SW 1271 (cell line): ENCODE measurements around the gene ABCE1.
A peak's percentile ranks its signal among the peaks of the same experiment; 100 is the strongest.

ENCODE experiments used
- DNase-seq, 2 experiments: peaks; one replicate each; lab custom pipeline; 2025; lab: John Stamatoyannopoulos, UW

The ABCE1 gene

GRCh38 chr4:145177511-145177905 lies 79.4 kb downstream of the ABCE1 start:
- no peak for DNase-seq

DNA sequence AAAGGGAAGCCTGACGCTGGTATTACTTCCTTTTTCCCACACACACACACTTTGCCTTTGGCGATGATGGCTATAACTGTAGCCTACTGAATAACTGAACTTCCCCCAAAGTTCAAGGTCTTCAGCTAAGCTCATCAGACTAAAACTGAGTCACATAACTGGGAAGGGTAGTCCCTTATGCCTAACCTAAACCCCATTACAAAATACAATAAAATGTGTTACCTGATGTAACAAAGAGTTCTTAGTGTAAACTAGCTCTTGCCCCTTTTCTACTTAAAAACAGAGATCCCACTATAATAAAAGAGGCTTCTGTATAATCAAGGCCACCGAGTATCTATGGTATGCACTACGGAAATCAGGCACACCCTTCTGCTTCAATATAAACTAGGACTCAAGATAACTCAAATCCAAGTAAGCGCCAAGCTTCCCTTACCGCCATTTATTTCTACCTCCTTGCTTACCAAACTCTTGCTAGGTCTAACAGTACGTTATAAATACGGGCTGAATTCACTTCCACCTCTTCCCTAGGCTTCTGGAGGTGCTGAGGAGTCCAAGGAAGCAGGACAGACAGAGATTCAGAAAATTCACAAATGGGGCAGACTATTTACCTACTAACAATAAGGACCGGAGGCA lies 79.9 kb downstream of the ABCE1 start:
- DNase-seq = peak in 1 of 2 experiments; percentile 9

GRCh38 chr4:145178740-145179280 lies 80.7 kb downstream of the ABCE1 start:
- DNase-seq = no peak
